A549 treated with Hydrocortisone at 1 μM for 4 hours (cell line): Measurements from ENCODE around the gene ARHGAP5. TPM values are rescaled to one million over a fixed set of nuclear protein-coding genes. Genes with fewer than 3 reads are reported as not detected.

ENCODE experiments used
- total RNA-seq: library from RNA; stranded (reverse); fragments of 200-300 nt; extraction: Qiagen RNA extraction; gene quantifications from 5 replicates; pipeline ENCODE4 v1.2.3, GENCODE V29; 2022

ARHGAP5 gene, protein sequence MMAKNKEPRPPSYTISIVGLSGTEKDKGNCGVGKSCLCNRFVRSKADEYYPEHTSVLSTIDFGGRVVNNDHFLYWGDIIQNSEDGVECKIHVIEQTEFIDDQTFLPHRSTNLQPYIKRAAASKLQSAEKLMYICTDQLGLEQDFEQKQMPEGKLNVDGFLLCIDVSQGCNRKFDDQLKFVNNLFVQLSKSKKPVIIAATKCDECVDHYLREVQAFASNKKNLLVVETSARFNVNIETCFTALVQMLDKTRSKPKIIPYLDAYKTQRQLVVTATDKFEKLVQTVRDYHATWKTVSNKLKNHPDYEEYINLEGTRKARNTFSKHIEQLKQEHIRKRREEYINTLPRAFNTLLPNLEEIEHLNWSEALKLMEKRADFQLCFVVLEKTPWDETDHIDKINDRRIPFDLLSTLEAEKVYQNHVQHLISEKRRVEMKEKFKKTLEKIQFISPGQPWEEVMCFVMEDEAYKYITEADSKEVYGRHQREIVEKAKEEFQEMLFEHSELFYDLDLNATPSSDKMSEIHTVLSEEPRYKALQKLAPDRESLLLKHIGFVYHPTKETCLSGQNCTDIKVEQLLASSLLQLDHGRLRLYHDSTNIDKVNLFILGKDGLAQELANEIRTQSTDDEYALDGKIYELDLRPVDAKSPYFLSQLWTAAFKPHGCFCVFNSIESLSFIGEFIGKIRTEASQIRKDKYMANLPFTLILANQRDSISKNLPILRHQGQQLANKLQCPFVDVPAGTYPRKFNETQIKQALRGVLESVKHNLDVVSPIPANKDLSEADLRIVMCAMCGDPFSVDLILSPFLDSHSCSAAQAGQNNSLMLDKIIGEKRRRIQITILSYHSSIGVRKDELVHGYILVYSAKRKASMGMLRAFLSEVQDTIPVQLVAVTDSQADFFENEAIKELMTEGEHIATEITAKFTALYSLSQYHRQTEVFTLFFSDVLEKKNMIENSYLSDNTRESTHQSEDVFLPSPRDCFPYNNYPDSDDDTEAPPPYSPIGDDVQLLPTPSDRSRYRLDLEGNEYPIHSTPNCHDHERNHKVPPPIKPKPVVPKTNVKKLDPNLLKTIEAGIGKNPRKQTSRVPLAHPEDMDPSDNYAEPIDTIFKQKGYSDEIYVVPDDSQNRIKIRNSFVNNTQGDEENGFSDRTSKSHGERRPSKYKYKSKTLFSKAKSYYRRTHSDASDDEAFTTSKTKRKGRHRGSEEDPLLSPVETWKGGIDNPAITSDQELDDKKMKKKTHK (N-terminal part only)
- total RNA-seq = 27.7 to 46.7 TPM (median 39.7 TPM) in 5 replicates

DNA sequence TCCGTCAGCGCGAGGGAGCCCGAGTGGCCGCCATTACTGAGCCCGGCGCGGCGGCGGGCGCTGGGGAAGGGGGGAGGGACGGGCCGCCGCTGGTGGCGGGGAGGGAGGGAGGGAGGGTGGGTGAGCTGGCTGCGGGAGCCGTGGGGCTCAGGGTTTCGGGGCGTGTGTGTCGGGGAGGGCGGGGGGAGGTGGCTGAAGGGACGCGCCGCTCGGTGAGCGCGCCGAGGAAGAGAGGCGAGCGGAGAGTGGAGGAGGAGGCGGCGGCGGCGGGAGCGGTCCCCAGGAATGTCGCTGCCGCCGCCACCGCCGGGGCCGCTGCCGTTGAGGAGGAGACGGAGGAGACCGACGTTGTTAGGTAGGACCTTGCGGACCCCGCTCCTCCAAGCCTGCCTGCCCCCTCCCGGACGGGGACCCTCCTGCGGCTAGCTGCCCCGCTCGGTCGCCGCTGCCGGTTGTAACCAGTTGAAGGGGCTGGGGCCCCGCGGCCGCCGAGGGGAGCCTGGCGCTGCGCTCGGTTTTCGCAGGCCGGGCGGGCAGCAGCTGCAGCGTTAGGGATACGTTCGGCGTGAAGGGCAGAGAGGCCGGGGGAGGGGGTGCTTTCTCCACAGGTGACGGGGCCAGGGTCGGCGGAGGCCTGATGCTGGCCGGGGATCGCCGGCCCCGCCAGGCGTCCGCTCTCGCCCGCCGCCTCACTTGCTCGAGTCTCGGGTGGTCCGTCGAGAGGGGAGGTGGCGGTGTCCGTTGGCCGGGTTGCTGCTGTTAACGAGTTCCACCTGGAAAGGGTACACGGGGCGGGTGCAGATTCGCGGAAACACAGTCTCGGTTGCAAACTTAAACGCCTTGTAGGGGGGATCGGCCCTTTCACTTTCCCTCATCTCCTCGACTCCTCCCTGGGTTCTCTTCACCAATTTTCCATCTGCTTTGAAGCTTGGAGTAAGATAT, at the start of gene ARHGAP5:
Gene ARHGAP5 (plus strand): TSS at position 224 of the 942 bp plus-strand sequence. CDS start 13,366 bp downstream, outside the sequence.

GRCh38 chr14:32201816-32202490, 124.8 kb downstream of the ARHGAP5 start, which contains the start of gene RNU6-7:
Gene RNU6-7, plus strand, starts transcription at chr14:32202045.

DNA sequence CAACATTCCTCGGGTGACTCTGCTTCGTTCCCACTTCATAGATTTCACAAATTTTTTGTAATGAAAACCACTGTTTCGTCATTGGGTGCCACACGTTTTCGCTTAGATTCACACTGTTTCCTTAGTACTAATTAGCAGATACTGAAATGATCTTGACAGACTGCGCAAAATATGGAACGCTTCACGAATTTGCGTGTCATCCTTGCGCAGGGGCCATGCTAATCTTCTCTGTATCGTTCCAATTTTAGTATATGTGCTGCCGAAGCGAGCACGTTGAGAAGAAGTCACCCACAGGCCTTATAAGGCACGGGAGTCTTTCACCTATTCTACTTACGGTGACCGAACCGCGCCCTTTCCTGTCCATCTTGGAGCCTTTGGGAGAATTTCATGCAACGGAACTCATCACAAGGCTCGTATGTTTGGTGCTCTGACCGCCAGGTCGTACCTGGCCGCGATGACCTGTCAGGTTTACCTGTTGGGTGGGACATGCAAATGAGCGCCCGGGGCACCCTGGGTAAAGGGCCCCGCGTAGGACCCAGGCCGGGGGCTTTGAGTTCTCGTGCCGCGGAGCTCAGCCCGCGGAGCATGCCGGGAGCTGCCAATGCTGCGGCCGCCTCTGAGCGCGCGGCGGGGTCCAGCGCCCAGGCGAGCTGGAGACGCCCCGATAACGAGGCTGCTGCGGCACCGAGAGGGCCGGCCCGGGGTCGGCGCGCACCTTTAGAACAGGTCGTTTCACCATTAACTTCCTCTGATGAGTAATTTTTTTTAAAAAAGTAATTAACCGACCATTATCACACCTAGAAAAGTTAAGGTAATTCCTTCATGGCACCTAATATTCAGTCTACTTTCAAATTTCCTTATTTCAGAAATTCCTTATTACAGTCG, 126.1 kb downstream of the ARHGAP5 start, which contains the start of gene RNU6-8:
Gene RNU6-8 (minus strand): TSS at position 272 of the 885 bp plus-strand sequence.

Other genes starting within 250 kb of the ARHGAP5 start
- not detected in 5 replicates for gene RNU6-7, start 124.7 kb downstream of the ARHGAP5 start, total RNA-seq
- gene RNU6-8, start 126.0 kb downstream of the ARHGAP5 start, total RNA-seq = not detected in 5 replicates